HCT116 (cell line): Measurements from ENCODE around the gene OR2T2. TPM values are rescaled to one million over a fixed set of nuclear protein-coding genes. Genes with fewer than 3 reads are reported as not detected.
"Not testable (repeated sequence)": the region's sequence is repeated elsewhere in the genome, so short reads cannot be mapped to it uniquely, and the experiment has no call there.

Experiments
- ATAC-seq: fragments of 200-7000 bp; cut with Tn5 transposase; 2 replicates; pipeline ENCODE4 v1.9.1; 2020; ENCODE audit warnings: mild to moderate bottlenecking, moderate library complexity
- BruUV-seq: library from RNA; stranded (reverse); fragments of 400-500 nt; replicated peaks from 2 replicates; lab custom pipeline; 2021; lab: Mats Ljungman, UMichigan
- CTCF ChIA-PET: fragments of 300-600 bp; sonication (Branson Sonifier 250); formaldehyde crosslinking; loops from one replicate; lab custom pipeline; 2021; ENCODE audit warnings: antibody characterized with exemption; lab: Charles Lee
- POLR2A ChIA-PET: fragments of 300-600, 350-600 bp; sonication (Branson Sonifier 250); formaldehyde crosslinking; loops from one replicate; lab custom pipeline; 2021; ENCODE audit warnings: antibody characterized with exemption; lab: Charles Lee
- RAD21 ChIA-PET, 2 experiments: fragments of 300-600 bp; sonication (Branson Sonifier 250); formaldehyde crosslinking; loops; one replicate each; lab custom pipeline; 2023; ENCODE audit warnings: low total read pairs in 2 of 2; ENCODE audit not compliant: uncharacterized antibody in 2 of 2, unreplicated experiment in 2 of 2, low non-redundant PET in 1 of 2; lab: Charles Lee
- DNase-seq: peaks from one replicate; pipeline ENCODE4 v3.0.0-alpha.2; 2010; ENCODE audit warnings: low read depth, low spot score
- H2AFZ ChIP-seq: fragments of 200-600 bp; shearing (Covaris generic), sonication (generic); 2 replicates; pipeline ENCODE4 v1.6.1; 2017; ENCODE audit warnings: low read depth, mixed run types, mixed read lengths, antibody characterized with exemption, low read length; ENCODE audit not compliant: poor library complexity, severe bottlenecking
- H3K27ac ChIP-seq: 2 replicates; pipeline ENCODE4 v1.5.1; 2012; ENCODE audit warnings: low read depth, low read length
- H3K27me3 ChIP-seq: fragments of 200-600 bp; sonication (generic); 2 replicates; pipeline ENCODE4 v1.6.1; 2016; ENCODE audit warnings: mixed run types, low read length, mixed read lengths; ENCODE audit not compliant: insufficient read depth
- H3K36me3 ChIP-seq, 2 experiments: fragments of 200-500 bp in 1 of 2; fragments of 200-600 bp in 1 of 2; sonication (Bioruptor generic) in 1 of 2; sonication (generic) in 1 of 2; 2 replicates each; pipeline versions ENCODE4 v1.5.1 to v1.6.1; 2014 to 2016; ENCODE audit warnings: low read length in 2 of 2, inconsistent platforms in 1 of 2, mixed read lengths in 1 of 2, mixed run types in 1 of 2; ENCODE audit not compliant: insufficient read depth in 2 of 2, control insufficient read depth in 1 of 2
- H3K4me1 ChIP-seq, 2 experiments: fragments of 200-600 bp in 1 of 2; sonication (generic) in 1 of 2; 2 replicates each; pipeline versions ENCODE4 v1.5.1 to v1.6.1; 2012 to 2017; ENCODE audit warnings: low read length in 2 of 2, inconsistent platforms in 1 of 2, mild to moderate bottlenecking in 1 of 2, mixed read lengths in 1 of 2, mixed run types in 1 of 2, moderate library complexity in 1 of 2; ENCODE audit not compliant: insufficient read depth in 2 of 2, control insufficient read depth in 1 of 2
- H3K4me2 ChIP-seq: fragments of 200-600 bp; sonication (generic); 2 replicates; pipeline ENCODE4 v1.6.1; 2017; ENCODE audit warnings: mixed run types, low read length, mixed read lengths
- H3K4me3 ChIP-seq, 2 experiments: fragments of 200-600 bp in 1 of 2; sonication (generic) in 1 of 2; replicated peaks in 1 of 2; 2 replicates each; pipeline ENCODE4 v1.5.1; 2011 to 2016; ENCODE audit warnings: low read length in 2 of 2, control low read depth in 1 of 2, low read depth in 1 of 2, mild to moderate bottlenecking in 1 of 2, mixed read lengths in 1 of 2, mixed run types in 1 of 2
- H3K79me2 ChIP-seq: fragments of 200-600 bp; sonication (generic); 2 replicates; pipeline ENCODE4 v1.6.1; 2017; ENCODE audit warnings: mild to moderate bottlenecking, mixed run types, low read length, moderate library complexity, mixed read lengths; ENCODE audit not compliant: insufficient read depth
- H3K9ac ChIP-seq: fragments of 200-600 bp; sonication (generic); 2 replicates; pipeline ENCODE4 v1.6.1; 2016; ENCODE audit warnings: low read length, mixed read lengths
- H3K9me2 ChIP-seq: fragments of 200-600 bp; sonication (generic), shearing (Covaris generic); 2 replicates; pipeline ENCODE4 v1.6.1; 2017; ENCODE audit warnings: mixed run types, mild to moderate bottlenecking, moderate library complexity; ENCODE audit not compliant: insufficient read depth
- H3K9me3 ChIP-seq, 2 experiments: fragments of 200-500 bp in 1 of 2; fragments of 200-600 bp in 1 of 2; sonication (Bioruptor generic) in 1 of 2; sonication (generic) in 1 of 2; 2 replicates each; pipeline ENCODE4 v1.6.1; 2014 to 2017; ENCODE audit warnings: low read length in 2 of 2, mixed read lengths in 2 of 2, inconsistent platforms in 1 of 2, low read depth in 1 of 2, mild to moderate bottlenecking in 1 of 2, mixed run types in 1 of 2, moderate library complexity in 1 of 2; ENCODE audit not compliant: control insufficient read depth in 1 of 2, insufficient read depth in 1 of 2
- H4K20me1 ChIP-seq: fragments of 200-600 bp; sonication (generic), shearing (Covaris generic); 2 replicates; pipeline ENCODE4 v1.6.1; 2017; ENCODE audit warnings: mixed run types, mild to moderate bottlenecking, moderate library complexity; ENCODE audit not compliant: insufficient read depth
- CBX3 ChIP-seq: IDR thresholded peaks from 2 replicates; pipeline ENCODE4 v1.6.1; 2012; ENCODE audit warnings: low read depth
- CEBPB ChIP-seq: IDR thresholded peaks from 2 replicates; pipeline ENCODE4 v1.6.1; 2012; ENCODE audit warnings: low read depth
- EGR1 ChIP-seq: IDR thresholded peaks from 2 replicates; pipeline ENCODE4 v1.6.1; 2012; ENCODE audit warnings: low read depth
- ELF1 ChIP-seq: IDR thresholded peaks from 2 replicates; pipeline ENCODE4 v1.6.1; 2012; ENCODE audit warnings: low read depth, borderline replicate concordance
- EZH2 ChIP-seq: fragments of 200-600 bp; sonication (generic); IDR thresholded peaks from 2 replicates; pipeline ENCODE4 v1.6.1; 2017; ENCODE audit warnings: antibody characterized with exemption, mixed run types
- FOSL1 ChIP-seq: IDR thresholded peaks from 2 replicates; pipeline ENCODE4 v1.6.1; 2012; ENCODE audit warnings: low read depth
- POLR2AphosphoS5 ChIP-seq: IDR thresholded peaks from 2 replicates; pipeline ENCODE4 v1.6.1; 2011; ENCODE audit warnings: mild to moderate bottlenecking, low read depth, low read length, moderate library complexity
- RAD21 ChIP-seq: IDR thresholded peaks from 2 replicates; pipeline ENCODE4 v1.6.1; 2012; ENCODE audit warnings: low read depth, mild to moderate bottlenecking
- SIN3A ChIP-seq: IDR thresholded peaks from 2 replicates; pipeline ENCODE4 v1.6.1; 2012; ENCODE audit warnings: low read depth
- SP1 ChIP-seq: IDR thresholded peaks from 2 replicates; pipeline ENCODE4 v1.6.1; 2012; ENCODE audit warnings: low read depth
- SRF ChIP-seq: IDR thresholded peaks from 2 replicates; pipeline ENCODE4 v1.6.1; 2012; ENCODE audit warnings: low read depth
- TCF7L2 ChIP-seq: IDR thresholded peaks from 2 replicates; pipeline ENCODE4 v1.7.0; 2011; ENCODE audit warnings: borderline replicate concordance, inconsistent platforms; ENCODE audit not compliant: insufficient read depth, insufficient read length; ENCODE audit errors: extremely low read depth
- YY1 ChIP-seq: IDR thresholded peaks from 2 replicates; pipeline ENCODE4 v1.6.1; 2011; ENCODE audit warnings: low read length, low read depth, moderate library complexity, mild to moderate bottlenecking; ENCODE audit not compliant: insufficient replicate concordance; ENCODE audit errors: extremely low read depth
- ZFX ChIP-seq: fragments of 450-650 bp; IDR thresholded peaks from 2 replicates; pipeline ENCODE4 v1.6.1; 2017
- ZNF274 ChIP-seq: fragments of 200-500 bp; sonication (Bioruptor generic); IDR thresholded peaks from 2 replicates; pipeline ENCODE4 v1.6.1; 2014; ENCODE audit warnings: mild to moderate bottlenecking, low read depth, low read length, inconsistent platforms
- intact Hi-C: fragments of 100-400 bp; cut with micrococcal nuclease; formaldehyde crosslinking; loops from 2 replicates; pipeline ENCODE4 v1.10.0; 2022
- total RNA-seq: library from RNA; stranded (reverse); gene quantifications from one replicate; pipeline ENCODE4 v1.2.1, GENCODE V29; 2021; ENCODE audit not compliant: unreplicated experiment
- TF ChIP-seq, protein P1 (sequence below): IDR thresholded peaks from 2 replicates; pipeline ENCODE4 v1.6.1; 2012
- TF ChIP-seq, protein P2 (sequence below), 3 experiments: fragments of 200-600 bp in 1 of 3; sonication (generic) in 1 of 3; IDR thresholded peaks in 2 of 3; conservative IDR thresholded peaks in 1 of 3; 2 replicates each; pipeline ENCODE4 v1.5.1; 2012 to 2017; ENCODE audit warnings: low read depth in 2 of 3, low read length in 2 of 3, antibody characterized with exemption in 1 of 3, borderline replicate concordance in 1 of 3, control low read depth in 1 of 3, mild to moderate bottlenecking in 1 of 3, mixed read lengths in 1 of 3, mixed run types in 1 of 3, moderate library complexity in 1 of 3; ENCODE audit not compliant: insufficient read depth in 1 of 3

Gene OR2T2
- total RNA-seq, 1 experiment from 2014 or later, result not detected

DNA sequence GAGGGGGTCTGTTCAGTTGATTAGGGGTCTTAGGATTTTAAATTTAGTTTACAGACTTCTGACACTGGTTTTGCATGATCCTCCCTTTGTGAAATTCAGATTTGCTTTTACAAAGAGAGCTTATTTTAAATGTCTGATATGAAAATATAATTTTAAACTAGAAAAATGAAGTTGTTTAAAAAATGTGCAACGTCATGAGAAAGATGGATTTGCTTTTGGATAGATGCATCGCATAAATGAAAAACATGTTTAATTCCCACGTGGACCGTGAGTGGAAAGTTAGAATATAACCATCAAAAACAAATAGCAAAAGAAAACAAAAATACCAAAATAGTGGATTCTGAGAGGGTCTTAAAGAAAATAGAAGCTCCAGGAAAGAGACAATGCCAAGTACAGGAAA, 25.7 kb downstream of the OR2T2 start:
- Histone ChIP-seq H3K79me2 (no peaks in the 10 kb centered on the region), H3K27ac (no peak overlapping the region), H3K36me3 (no peaks in the 10 kb centered on the region), H3K9me3 (no peaks in the 10 kb centered on the region), H4K20me1 (no peaks in the 10 kb centered on the region), H2AFZ (no peak overlapping the region), H3K4me3 (no peak overlapping the region), H3K9me2 (no peaks in the 10 kb centered on the region), H3K27me3 (no peaks in the 10 kb centered on the region), H3K4me2 (no peak overlapping the region), H3K9ac (no peak overlapping the region), H3K4me1 (no peaks in the 10 kb centered on the region)
- no peak for TF ChIP-seq RAD21
- TF ChIP-seq SRF, result no peak
- TF ChIP-seq TCF7L2, result no peak
- no peak for TF ChIP-seq EZH2
- no peak for TF ChIP-seq CBX3
- no peak for TF ChIP-seq EGR1
- TF ChIP-seq, protein P1, sequence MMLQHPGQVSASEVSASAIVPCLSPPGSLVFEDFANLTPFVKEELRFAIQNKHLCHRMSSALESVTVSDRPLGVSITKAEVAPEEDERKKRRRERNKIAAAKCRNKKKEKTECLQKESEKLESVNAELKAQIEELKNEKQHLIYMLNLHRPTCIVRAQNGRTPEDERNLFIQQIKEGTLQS, result no peak
- no peak for TF ChIP-seq ELF1
- TF ChIP-seq ZFX, result no peak
- no peak for TF ChIP-seq POLR2AphosphoS5
- no peak for TF ChIP-seq YY1
- TF ChIP-seq CEBPB, result no peak
- TF ChIP-seq, protein P2, sequence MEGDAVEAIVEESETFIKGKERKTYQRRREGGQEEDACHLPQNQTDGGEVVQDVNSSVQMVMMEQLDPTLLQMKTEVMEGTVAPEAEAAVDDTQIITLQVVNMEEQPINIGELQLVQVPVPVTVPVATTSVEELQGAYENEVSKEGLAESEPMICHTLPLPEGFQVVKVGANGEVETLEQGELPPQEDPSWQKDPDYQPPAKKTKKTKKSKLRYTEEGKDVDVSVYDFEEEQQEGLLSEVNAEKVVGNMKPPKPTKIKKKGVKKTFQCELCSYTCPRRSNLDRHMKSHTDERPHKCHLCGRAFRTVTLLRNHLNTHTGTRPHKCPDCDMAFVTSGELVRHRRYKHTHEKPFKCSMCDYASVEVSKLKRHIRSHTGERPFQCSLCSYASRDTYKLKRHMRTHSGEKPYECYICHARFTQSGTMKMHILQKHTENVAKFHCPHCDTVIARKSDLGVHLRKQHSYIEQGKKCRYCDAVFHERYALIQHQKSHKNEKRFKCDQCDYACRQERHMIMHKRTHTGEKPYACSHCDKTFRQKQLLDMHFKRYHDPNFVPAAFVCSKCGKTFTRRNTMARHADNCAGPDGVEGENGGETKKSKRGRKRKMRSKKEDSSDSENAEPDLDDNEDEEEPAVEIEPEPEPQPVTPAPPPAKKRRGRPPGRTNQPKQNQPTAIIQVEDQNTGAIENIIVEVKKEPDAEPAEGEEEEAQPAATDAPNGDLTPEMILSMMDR (IDR thresholded peaks at IDR 0.05 in 2 of 3, conservative IDR thresholded peaks at IDR 0.05 in 1 of 3; ENCODE audit: borderline replicate concordance in 1 of 3, insufficient read depth in 1 of 3, low read depth in 2 of 3, low read length in 2 of 3), result no peak
- no peak for TF ChIP-seq FOSL1
- TF ChIP-seq ZNF274, result no peak
- TF ChIP-seq SP1, result no peak
- no peak for TF ChIP-seq SIN3A
- ChIA-PET POLR2A (no interaction called here), CTCF (no interaction called here), RAD21 (no interaction called here)
- DNase-seq (no peak), ATAC-seq (no peak)
- no TSS peak for BruUV-seq
- intact Hi-C loops, result no loop called here

DNA sequence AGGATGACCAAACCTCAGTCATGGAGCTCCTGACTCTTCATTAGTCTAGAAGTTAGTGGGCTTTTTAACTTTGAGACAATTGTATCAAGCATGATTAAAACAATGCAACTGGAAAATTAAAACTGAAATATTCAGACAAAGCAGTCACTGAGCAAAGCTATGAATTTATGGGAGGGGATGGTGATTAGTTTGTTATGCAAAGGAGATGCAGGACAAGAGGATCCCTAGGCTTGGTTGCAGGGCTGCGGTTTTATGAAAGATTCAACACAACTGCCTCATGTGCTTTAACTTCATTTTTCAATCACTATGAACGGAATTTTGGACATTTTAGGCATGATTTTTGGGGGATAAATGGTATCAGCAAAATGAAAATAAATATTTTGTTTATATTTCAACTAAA, 26.7 kb downstream of the OR2T2 start:
- intact Hi-C loops, H3K36me3 ChIP-seq, POLR2A ChIA-PET, BruUV-seq, H3K9me2 ChIP-seq, DNase-seq, RAD21 ChIA-PET, H3K4me3 ChIP-seq, H2AFZ ChIP-seq, H3K9ac ChIP-seq, CTCF ChIA-PET, H3K27ac ChIP-seq, H3K4me2 ChIP-seq, H3K4me1 ChIP-seq, H3K27me3 ChIP-seq, H3K9me3 ChIP-seq, H3K79me2 ChIP-seq, ATAC-seq, H4K20me1 ChIP-seq: not testable (repeated sequence)

DNA sequence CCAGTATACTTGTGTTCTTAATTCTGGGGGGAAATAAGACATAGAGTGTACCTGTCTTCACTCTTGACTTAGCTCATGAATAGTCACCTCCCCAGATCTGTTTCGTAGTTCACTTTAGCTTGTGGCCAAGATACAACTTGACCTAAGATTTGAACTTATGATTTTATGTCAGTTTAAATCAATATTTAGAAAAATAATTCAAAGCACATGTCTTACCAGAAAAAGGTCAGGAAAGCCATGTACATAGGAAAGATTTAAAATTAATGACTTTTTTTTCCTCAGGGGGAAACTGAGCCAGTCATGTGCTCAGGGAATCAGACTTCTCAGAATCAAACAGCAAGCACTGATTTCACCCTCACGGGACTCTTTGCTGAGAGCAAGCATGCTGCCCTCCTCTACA, 27.6 kb downstream of the OR2T2 start, which contains the start of gene OR2T3:
TSS of gene OR2T3 (plus strand) at position 301 of the 400 bp plus-strand sequence. CDS start at position 301, 0 bp downstream.
- ATAC-seq, H3K79me2 ChIP-seq, H3K36me3 ChIP-seq, H3K4me2 ChIP-seq, BruUV-seq, H3K9me3 ChIP-seq, intact Hi-C loops, H3K9me2 ChIP-seq, POLR2A ChIA-PET, H3K27ac ChIP-seq, DNase-seq, RAD21 ChIA-PET, H3K9ac ChIP-seq, H2AFZ ChIP-seq, CTCF ChIA-PET, H3K27me3 ChIP-seq, H4K20me1 ChIP-seq, H3K4me3 ChIP-seq, H3K4me1 ChIP-seq: not testable (repeated sequence)
